ENCODE data around the gene CADM1. TPM values are rescaled to one million over a fixed set of nuclear protein-coding genes. Genes with fewer than 3 reads are reported as not detected.

The CADM1 gene
- total and polyA plus RNA-seq, 11 donors: 11.4 to 80.2 (median 40.6) TPM

DNA sequence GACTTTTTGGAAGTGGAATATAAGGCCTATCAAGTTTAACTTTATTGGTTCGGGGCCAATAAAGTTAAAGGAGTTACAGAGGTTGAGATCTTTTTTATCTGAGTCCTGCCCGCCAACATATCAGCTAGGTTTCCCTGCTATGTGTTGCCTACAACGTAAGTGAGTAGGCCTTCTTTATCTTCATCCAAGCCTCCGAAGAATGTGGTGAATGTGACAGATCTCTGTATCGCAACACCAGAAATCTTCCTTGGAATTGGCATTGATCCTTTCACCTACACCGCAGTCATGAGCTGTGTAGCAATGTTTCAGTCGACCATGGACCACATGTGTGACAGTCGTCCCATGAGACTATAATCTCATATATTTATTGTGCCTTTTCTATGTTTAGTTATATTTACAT lies 37.3 kb upstream of the CADM1 start:
- 56 to 75% (median 65%) methylated on average over 8 of the region's 8 CpGs for WGBS, 4 donors
- Histone ChIP-seq H3K27me3 (peaks cover 0 to 3% (median 0%) of the 10 kb centered on the region in 9 donors), H3K9me3 (no peaks in the 10 kb centered on the region), H3K27ac (no peak overlapping the region), H3K4me1 (peaks cover 0 to 5% (median 0%) of the 10 kb centered on the region in 12 donors), H3K36me3 (no peaks in the 10 kb centered on the region), H3K4me3 (no peak overlapping the region)
- ATAC-seq: no peak
- TF ChIP-seq, protein P1, sequence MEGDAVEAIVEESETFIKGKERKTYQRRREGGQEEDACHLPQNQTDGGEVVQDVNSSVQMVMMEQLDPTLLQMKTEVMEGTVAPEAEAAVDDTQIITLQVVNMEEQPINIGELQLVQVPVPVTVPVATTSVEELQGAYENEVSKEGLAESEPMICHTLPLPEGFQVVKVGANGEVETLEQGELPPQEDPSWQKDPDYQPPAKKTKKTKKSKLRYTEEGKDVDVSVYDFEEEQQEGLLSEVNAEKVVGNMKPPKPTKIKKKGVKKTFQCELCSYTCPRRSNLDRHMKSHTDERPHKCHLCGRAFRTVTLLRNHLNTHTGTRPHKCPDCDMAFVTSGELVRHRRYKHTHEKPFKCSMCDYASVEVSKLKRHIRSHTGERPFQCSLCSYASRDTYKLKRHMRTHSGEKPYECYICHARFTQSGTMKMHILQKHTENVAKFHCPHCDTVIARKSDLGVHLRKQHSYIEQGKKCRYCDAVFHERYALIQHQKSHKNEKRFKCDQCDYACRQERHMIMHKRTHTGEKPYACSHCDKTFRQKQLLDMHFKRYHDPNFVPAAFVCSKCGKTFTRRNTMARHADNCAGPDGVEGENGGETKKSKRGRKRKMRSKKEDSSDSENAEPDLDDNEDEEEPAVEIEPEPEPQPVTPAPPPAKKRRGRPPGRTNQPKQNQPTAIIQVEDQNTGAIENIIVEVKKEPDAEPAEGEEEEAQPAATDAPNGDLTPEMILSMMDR (IDR thresholded peaks at IDR 0.05): no peak
- no peak for TF ChIP-seq POLR2A (IDR thresholded peaks at IDR 0.05)
- no peak for DNase-seq
- intact Hi-C loops (cut with DNase I): no loop called here

- no peak for ATAC-seq
- Histone ChIP-seq H3K4me1 (peaks cover 0 to 4% (median 0%) of the 10 kb centered on the region in 12 donors), H3K36me3 (no peaks in the 10 kb centered on the region)
Measured at GRCh38 chr11:115539844-115540243, 35.6 kb upstream of the CADM1 start.

GRCh38 chr11:115535781-115536180 lies 31.6 kb upstream of the CADM1 start:
- ATAC-seq: no peak
- peaks cover 0 to 5% (median 0%) of the 10 kb centered on the region in 9 donors for H3K27me3 ChIP-seq
- no peak overlapping the region for H3K27ac ChIP-seq
- TF ChIP-seq POLR2A (IDR thresholded peaks at IDR 0.05): no peak
- TF ChIP-seq, protein P1 (IDR thresholded peaks at IDR 0.05): no peak
- no peaks in the 10 kb centered on the region for H3K9me3 ChIP-seq
- no peak for DNase-seq
- H3K4me3 ChIP-seq: no peak overlapping the region
- H3K36me3 ChIP-seq: no peaks in the 10 kb centered on the region
- no peaks in the 10 kb centered on the region for H3K4me1 ChIP-seq
- intact Hi-C loops (cut with DNase I): no loop called here

More at GRCh38 chr11:115539844-115540243, 35.6 kb upstream of the CADM1 start:
- no peak overlapping the region for H3K4me3 ChIP-seq
- intact Hi-C loops (cut with DNase I): no loop called here
- peaks cover 0 to 5% (median 0%) of the 10 kb centered on the region in 9 donors for H3K27me3 ChIP-seq
- H3K9me3 ChIP-seq: no peaks in the 10 kb centered on the region
- H3K27ac ChIP-seq: no peak overlapping the region
- 82 to 100% (median 96%) methylated on average over 1 of the region's 1 CpG for WGBS, 4 donors
- DNase-seq: no peak
- no peak for TF ChIP-seq POLR2A (IDR thresholded peaks at IDR 0.05)
- TF ChIP-seq, protein P1 (IDR thresholded peaks at IDR 0.05): no peak

GRCh38 chr11:115530752-115531151 lies 26.5 kb upstream of the CADM1 start:
- Histone ChIP-seq H3K27me3 (peaks cover 0 to 6% (median 0%) of the 10 kb centered on the region in 9 donors), H3K36me3 (no peaks in the 10 kb centered on the region), H3K4me1 (no peaks in the 10 kb centered on the region), H3K9me3 (peaks cover 0 to 11% (median 0%) of the 10 kb centered on the region in 12 donors), H3K27ac (no peak overlapping the region), H3K4me3 (no peak overlapping the region)
- TF ChIP-seq, protein P1 (IDR thresholded peaks at IDR 0.05): peak in 1 of 12 donors; percentile 27
- TF ChIP-seq POLR2A (IDR thresholded peaks at IDR 0.05): no peak
- DNase-seq: no peak
- ATAC-seq: no peak
- 28 to 42% (median 36%) methylated on average over 4 of the region's 4 CpGs for WGBS, 4 donors
- intact Hi-C loops (cut with DNase I): no loop called here

All from heart left ventricle (tissue), 16 donors.